GM18861 (cell line): ENCODE data around the gene FICD.

Experiments
- ATAC-seq: cut with Tn5 transposase; IDR thresholded peaks from one replicate; pipeline ENCODE4 v1.9.1; 2021; ENCODE audit not compliant: unreplicated experiment

FICD gene

GRCh38 chr12:108498136-108498535 lies 16.9 kb upstream of the FICD start:
- no peak for ATAC-seq

- no peak for ATAC-seq
Measured at GRCh38 chr12:108502922-108503321, 12.2 kb upstream of the FICD start.

- no peak for ATAC-seq
Measured at GRCh38 chr12:108505129-108505528, 9.9 kb upstream of the FICD start.

- ATAC-seq = no peak
Measured at GRCh38 chr12:108507971-108508642, 7.0 kb upstream of the FICD start.

GRCh38 chr12:108509806-108510205 lies 5.3 kb upstream of the FICD start:
- no peak for ATAC-seq

GRCh38 chr12:108510836-108511235 lies 4.2 kb upstream of the FICD start:
- ATAC-seq = no peak

GRCh38 chr12:108511633-108512540 lies 3.2 kb upstream of the FICD start:
- no peak for ATAC-seq

GRCh38 chr12:108514468-108514972 lies 557 bp upstream of the FICD start:
- no peak for ATAC-seq

- no peak for ATAC-seq
Measured at GRCh38 chr12:108515916-108516315, 839 bp downstream of the FICD start.

- no peak for ATAC-seq
Measured at GRCh38 chr12:108516511-108517275, 1.6 kb downstream of the FICD start.

GRCh38 chr12:108517288-108518100 lies 2.4 kb downstream of the FICD start:
- no peak for ATAC-seq

- ATAC-seq = no peak
Measured at GRCh38 chr12:108518101-108518715, 3.1 kb downstream of the FICD start.

GRCh38 chr12:108518716-108519496 lies 3.8 kb downstream of the FICD start:
- no peak for ATAC-seq

- ATAC-seq = no peak
Measured at GRCh38 chr12:108519558-108519957, 4.5 kb downstream of the FICD start.

- no peak for ATAC-seq
Measured at GRCh38 chr12:108523365-108523764, 8.3 kb downstream of the FICD start.

- no peak for ATAC-seq
Measured at GRCh38 chr12:108525681-108526080, 10.6 kb downstream of the FICD start.

GRCh38 chr12:108526482-108527165 lies 11.5 kb downstream of the FICD start:
- ATAC-seq = no peak

GRCh38 chr12:108527166-108527496 lies 12.1 kb downstream of the FICD start:
- ATAC-seq = no peak

GRCh38 chr12:108530161-108530560 lies 15.1 kb downstream of the FICD start:
- no peak for ATAC-seq
